NOMO-1 treated with DMSO at 0.1 percent for 48 hours (cell line): ENCODE results near the gene PDE8A.
A peak's percentile ranks its signal among the peaks of the same experiment; 100 is the strongest.

Experiments used
- DNase-seq: peaks from one replicate; lab custom pipeline; 2025; ENCODE audit not compliant: unreplicated experiment; lab: John Stamatoyannopoulos, UW

The PDE8A gene

DNA sequence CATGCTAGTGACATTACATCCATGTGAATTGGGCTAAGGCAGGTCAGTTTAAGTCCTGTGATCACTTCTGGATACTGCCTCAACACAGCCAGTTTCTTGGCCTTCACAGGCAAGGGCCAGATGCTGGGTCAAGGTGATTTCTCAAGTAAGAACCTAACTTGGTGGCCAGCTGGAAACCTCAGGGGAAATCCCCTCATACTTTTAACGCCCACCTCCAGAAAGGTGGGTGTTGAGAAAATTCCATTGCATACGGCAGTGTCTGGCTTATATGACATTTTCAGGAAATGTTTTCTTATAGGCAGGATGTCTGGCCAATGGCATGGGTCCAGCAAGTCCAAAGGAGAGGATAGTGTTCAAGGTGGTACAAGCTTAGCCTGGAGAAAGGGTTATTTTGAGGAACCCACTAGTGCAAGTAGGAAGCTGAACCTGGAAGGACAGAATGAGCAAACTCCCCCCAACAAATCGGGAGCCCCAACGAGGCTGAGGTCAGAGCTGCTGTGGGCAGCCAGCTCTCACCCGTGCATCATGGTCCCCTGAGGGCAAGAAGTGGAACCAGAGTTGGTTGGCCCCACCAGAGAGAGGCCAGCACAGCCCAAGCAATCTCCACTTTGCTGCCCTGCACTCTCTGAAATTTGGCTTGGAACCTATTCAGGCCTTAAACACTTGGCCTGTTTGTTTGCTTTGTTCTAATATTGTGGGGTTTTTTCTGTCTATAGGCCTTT is 135.4 kb downstream of the PDE8A start:
- no peak for DNase-seq

DNA sequence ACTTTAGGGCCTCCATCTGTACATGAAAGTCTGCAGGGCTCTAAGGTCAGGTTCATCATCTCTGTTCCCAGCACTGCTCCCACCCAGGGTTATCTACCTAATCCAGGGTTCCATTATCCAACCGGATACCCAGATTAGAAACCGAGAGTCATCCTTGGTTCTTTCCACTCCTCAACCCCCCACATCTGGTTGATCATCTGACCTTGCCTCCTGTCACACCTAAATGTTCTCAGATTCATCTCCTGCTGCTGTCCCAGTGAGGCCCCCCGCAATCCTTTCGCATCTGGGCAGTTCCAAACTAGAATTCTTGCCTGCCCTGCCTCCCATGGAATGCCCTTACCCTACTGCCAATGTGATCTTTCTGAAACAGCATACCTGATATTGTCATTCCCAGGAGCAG is 136.5 kb downstream of the PDE8A start:
- no peak for DNase-seq

DNA sequence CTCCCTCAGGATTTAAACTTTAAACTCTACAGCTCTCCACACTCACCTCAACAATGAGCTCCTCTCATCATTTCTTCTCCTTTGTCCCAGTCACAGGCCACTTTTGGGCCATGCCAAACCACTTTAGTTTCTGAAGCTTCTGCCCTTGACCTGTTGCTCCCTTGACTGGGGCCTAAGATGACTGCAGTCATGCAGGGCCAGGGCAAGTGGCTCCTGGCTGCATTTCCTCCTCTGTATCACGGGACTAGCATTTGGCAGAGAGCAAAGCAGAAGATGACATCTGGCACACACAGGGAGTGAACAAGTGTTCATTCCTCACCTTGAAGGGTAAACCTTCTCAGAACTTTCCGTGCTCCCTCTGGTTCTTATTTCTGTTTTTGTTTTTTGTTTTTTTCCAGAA is 136.9 kb downstream of the PDE8A start:
- DNase-seq: no peak

DNA sequence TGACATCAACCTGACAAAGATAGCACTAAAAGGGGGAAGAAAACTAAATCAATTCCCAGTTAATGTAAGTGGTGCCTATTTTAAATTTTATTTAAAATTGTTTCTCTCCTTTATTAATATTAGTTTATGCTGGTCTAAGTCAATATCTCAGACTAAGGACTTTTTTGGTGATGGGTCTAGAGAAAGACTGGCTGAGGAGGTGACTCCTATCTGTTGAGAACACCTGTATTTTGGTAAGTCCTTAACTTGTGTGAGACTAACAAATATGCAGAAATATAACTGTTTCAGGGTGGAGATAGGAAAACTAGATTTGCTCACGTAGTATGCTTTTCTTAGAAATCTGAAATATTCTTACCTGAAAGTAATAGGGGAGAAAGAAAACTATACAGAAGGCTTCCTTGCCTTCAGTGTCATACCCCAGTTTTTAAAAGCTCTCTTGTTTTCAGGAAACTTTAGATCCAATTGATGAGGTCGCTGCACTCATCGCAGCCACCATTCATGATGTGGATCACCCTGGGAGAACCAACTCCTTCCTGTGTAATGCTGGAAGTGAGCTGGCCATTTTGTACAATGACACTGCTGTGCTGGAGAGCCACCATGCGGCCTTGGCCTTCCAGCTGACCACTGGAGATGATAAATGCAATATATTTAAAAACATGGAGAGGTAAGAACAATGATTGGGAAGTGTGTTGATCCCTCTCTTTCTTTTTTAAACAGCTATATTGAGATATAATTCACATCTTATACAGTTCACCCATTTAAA is 138.9 kb downstream of the PDE8A start:
- no peak for DNase-seq

DNA sequence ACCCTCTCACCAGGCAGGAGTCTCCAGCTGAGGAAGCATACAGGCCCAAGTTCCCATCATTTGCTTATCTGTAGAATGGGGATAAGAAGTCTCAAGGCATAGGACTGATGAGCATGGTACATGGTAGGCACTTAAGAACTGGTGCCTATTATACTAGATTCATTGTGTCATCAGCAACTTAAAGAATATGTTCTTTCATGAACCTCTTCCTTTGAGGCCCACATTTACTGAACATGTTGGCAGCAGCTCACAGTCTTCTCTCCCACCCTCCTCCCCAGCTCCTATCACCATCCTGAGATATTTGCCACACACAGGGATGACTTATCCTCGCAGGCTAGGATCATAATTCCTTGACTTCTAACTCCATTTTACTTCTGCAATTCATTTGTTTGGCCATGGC is 142.5 kb downstream of the PDE8A start:
- no peak for DNase-seq

DNA sequence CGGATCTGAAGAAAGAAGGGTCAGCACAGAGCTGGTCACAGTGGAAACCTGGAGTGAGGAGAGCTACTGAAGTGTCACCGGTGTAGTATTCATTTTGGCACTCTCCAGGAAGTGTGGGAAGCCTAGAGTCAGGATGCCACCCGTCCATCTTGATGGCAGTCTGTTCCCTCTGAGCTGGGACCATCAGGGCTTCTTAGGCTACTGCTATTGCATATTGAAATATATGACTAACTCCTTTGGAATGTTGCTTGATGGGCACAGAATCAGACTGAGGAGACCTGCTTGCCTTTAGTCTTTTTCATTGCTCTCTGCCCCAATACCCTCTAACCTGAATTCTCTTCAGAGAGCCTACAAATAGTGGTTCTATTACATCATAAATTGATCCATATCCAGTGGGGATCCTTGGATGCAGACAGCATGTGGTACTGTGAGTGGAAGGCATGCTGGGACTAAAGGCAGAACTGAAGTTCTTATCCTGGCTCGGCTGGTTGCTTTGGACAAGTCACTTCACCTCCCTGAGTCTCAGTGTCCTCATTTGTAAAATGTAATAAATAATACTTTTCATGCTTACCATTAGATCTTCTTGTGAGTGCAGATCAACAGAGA is 143.5 kb downstream of the PDE8A start:
- no peak for DNase-seq

DNA sequence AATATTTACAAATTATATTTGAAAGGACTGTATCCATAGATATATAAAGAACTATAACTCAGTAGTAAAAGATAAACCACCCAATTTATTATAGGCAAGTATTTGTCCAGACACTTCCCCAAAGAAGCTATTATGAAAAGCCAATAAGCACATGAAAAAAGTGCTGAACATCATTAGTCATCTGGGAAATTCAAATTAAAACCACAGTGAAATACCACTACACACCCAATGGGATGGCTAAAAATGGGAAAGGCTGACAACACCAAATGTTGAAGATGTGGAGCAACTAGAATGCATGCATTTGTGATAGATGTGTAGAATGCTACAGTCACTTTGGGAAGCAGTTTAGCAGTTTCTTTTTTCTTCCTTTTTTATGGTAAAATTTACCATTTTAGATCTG is 147.0 kb downstream of the PDE8A start:
- DNase-seq: no peak

DNA sequence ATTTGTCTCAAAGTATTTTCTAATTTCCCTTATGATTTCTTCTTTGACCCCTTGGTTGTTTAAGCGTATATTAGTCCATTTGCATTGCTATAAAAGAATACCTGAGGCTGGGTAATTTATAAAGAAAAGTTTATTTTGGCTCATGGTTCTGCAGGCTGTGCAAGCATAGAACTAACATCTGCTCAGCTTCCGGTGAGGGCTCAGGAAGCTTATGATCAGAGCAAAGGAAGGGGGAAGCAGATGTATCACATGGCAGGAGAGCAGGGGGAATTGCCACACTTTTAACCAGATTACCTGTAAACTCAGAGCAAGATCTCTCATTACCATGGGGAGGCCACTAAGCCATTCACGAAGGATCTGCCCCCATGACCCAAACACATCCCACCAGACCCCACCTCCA is 148.2 kb downstream of the PDE8A start:
- no peak for DNase-seq

DNA sequence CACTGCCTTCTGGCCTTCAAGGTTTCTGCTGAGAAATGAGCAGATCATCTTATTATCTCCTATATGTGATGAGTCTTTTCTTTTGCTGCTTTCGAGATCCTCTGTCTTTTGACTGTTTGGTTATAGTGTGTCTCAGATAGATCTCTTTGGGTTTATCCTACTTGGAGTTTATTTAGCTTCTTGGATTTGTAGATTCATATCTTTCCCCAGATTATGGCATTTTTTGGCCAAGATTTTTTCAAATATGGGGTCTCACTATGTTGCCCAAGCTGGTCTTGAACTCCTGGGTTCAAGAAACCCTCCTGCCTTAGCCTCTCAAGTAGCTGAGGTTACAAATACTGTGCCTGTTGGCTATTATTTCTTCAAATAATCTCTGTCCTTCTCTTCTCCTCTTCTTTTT is 150.3 kb downstream of the PDE8A start:
- no peak for DNase-seq

DNA sequence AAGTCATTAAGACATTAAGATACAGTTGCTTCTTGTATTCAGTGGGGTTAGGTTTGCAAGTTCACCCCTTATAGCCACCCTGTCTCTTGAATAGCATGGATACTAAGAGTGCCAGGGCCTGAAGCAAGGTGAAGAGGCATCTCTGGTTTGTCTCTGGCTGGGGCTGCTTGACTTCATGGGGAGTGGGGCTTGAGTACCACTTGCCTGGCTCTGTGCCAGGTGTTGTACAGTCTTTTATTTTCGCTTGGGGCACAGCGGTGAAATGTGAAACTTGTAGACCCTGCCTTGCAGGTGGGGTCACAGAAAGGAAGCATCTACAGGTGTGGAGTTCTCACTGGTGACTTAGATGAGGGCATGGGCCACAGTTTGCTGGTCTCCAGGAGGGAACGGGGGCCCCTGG is 152.1 kb downstream of the PDE8A start:
- DNase-seq: no peak

DNA sequence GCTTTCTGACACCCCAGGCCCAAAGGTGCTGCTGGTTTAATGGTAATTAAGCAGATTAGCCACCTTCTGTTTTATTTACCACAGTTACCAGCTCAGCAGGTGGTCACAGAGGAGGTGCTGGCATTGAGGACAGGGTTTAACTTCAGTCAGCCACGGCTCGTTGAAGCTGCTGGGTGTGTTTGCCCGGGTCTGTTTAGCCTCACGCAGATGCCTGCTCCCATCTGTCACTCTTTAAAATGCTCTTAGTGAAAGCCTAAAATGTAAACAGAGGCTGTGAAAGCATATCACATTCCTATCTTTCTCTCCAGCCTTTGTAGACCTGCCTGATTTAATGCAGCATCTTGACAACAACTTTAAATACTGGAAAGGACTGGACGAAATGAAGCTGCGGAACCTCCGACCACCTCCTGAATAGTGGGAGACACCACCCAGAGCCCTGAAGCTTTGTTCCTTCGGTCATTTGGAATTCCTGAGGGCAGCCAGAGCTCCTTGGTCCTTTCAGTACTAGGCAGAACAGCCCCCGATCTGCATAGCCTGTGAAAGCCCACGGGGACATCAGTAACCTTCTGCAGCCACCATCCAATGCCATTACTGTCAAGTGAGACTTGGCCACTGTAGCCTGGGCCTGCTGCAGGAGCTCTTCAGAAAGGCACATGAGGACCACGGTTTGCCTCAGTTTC is 156.0 kb downstream of the PDE8A start:
- DNase-seq: no peak

DNA sequence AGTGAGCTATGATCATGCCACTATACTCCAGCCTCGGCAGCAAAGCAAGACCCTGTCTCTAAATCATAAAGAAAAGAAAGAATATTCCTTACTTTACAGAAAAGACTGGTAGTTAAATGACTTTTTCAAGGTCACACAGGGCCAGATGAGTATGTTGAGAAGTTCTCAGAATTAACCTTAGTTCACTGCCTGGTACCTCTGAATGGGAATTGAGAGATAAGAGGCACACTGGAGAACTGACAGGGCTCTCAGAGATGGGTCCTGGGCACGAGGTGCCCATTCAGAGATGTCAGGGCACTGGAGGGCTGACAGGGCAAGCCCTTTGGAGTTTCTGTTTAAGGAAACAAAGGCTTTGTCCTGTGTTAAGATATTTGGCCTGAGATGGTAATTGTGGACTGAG is 157.7 kb downstream of the PDE8A start:
- DNase-seq: no peak

DNA sequence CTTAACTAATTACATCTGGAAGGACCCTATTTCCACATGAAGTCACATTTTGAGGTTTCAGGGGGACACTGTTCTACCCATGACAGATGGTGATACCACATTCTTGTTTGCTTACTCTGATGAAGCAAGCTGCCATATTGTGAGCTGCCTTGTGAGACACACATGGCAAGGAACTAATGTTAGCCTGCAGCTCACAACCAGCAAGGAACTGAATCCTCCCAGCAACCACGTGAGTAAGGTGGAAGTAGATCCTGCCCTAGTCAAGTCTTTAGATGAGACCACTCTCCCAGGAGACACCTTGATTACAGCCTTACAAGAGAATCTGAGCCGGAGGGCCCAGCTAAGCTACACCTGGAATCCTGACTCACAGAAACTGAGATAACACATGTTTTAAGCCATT is 160.1 kb downstream of the PDE8A start:
- DNase-seq: no peak

DNA sequence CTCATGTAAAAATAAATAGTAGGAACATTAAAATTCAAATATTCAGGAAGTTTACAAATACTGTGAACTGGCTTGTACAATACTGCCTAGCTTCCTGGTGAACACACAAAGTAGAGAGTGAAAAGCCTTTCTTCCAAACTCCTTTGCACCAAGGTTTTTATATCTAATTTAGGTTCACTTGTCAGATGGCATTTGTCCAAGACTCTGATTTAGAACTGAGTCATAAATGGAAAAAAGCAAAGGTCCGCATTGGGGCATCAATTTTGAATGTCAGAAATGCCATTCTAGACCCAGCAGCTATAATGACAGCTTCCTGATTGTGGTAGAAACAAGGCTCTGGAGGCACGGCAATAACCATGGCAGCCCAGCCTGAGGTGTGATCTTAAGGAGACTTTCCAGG is 160.7 kb downstream of the PDE8A start:
- DNase-seq: no peak

DNA sequence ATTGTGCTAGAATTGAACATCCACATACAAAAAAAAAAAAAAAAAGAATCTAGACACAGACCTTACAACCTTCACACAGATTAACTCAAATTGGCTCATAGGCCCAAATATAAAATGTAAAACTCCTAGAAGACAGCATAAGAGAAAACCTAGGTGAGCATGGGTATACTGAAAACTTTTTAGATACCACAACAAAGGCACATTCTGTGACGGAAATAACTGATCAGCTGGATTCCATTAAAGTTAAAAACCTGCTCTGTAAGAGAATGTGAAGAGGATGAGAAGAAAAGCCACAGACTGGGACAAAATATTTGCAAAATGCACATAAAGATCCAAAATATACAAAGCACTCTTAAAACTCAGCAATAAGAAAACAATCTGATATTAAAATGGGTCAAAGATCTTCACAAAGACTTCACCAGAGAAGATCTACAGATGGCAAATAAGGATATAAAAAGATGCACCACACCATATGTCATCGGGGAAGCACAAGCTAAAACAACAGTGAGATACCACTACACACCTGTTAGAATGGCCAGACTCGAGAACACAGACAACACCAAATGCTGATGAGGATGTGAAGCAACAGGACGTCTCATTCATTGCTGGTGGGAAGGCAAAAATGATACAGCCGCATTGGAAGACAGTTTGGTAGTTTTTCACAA is 167.9 kb downstream of the PDE8A start:
- DNase-seq: no peak

DNA sequence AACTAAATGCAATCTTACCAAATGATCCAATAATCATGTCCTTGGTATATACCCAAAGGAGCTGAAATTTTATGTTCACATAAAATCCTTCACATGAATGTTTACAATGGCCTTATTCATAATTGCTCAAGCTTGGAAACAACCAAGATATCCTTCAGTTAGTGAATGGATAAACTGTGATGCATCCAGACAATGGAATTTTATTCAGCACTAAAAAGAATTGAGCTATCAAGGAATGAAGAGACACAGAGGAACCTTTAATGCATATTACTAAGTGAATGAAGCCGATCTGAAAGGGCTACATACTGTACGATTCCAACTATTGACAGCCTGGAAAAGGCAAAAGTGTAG is 168.4 kb downstream of the PDE8A start:
- DNase-seq: no peak

DNA sequence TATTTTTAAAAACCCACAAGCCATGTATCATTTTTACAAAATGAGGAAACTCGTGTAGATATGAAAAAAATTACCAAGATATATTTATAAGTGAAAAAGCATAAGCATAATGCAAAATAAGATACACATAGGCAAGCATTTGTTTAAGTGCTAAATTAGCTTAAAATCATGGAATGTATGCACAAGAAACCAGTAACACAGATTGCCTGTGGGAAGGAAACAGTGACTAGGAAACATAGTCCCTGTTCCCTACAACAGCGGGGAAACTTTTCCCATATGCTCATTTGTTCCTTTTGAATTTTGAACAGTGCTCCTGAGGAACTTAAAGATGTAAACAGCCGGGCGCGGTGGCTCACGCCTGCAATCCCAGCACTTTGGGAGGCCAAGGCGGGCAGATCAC is 169.5 kb downstream of the PDE8A start:
- no peak for DNase-seq

DNA sequence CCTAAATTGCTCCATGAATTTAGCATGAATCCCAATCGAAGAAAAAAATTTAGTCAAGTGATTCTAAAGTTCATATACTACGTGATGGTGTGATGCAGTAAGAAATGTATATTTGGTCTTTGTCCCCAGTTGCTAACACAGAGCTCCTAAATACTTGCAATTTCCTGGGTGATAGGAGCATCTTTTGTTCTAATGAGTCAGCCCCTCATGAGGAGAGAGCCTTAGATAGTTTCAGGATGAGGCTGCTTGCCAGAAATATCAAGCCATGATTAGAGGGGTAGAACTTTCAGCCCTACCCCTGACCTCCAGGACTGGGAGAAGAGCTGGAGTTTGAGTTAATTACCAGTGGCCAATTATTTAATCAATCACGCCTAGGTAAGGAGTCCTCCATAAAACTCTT is 170.2 kb downstream of the PDE8A start:
- no peak for DNase-seq

DNA sequence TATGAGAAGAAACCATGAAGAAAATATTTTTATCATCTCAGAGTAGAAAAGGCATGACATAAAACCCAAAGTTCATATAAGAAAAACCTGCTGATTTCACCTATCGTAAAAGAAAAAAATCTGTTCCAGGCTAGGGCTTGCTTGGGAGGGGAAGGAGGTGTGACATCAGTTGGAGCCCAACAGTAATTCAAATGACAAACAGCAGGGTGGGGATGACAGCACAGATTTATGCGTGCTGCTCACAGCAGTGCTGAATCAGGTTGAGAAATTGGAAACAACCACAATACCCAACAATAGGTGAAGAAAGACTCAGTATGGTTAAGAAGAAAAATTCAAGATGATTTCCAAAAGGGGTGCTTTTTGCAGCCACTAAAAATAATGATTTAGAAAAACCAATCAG is 172.4 kb downstream of the PDE8A start:
- peak; percentile 57 for DNase-seq

DNA sequence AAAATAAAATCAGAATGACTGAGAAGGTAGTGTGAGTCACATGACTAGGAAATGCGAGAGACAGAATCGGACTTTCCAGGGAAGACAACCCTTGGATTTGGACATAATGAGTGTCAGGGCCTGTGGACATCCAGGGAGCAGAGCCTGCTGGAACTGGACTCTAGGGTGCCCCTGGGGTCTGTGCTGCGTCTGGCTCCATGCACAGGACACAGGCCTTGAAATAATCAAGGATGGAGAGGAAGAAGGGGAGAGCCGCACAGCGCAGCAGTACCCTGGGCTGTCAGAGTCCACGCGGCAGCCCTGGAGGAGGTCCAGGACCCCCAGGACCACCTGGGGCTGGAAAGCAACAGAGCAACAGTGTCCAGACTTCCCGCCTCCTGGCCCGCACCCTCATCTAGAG is 173.7 kb downstream of the PDE8A start:
- no peak for DNase-seq

DNA sequence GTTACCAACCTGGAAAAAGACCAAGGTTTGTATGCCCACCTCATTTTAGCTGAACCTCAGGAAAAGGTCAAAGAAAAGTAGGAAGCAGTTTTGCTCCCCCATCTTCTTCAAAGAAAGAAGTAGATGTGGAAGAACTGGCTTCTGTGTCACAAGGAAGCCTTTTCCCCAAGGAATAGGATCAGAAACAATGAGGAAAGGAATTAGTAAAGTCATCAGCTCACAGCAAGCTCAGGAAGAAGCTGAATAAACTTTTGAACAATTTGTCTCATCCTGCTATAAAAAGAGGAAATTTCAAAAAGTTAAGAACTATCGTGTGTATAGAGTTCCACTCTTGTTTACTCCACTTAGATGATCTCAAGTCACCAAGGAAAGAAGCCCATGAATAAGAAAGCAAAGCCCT is 174.2 kb downstream of the PDE8A start:
- DNase-seq: no peak
